NCI-H82 treated with DMSO at 0.1 percent for 48 hours (cell line): ENCODE measurements around the gene MRC2.
A peak's percentile ranks its signal among the peaks of the same experiment; 100 is the strongest.

ENCODE experiments used
- DNase-seq: peaks from one replicate; lab custom pipeline; 2025; ENCODE audit not compliant: unreplicated experiment; lab: John Stamatoyannopoulos, UW

The MRC2 gene

GRCh38 chr17:62631086-62631935, 3.8 kb downstream of the MRC2 start:
- DNase-seq, result no peak

- no peak for DNase-seq
Measured at GRCh38 chr17:62631936-62632924, 4.8 kb downstream of the MRC2 start.

DNA sequence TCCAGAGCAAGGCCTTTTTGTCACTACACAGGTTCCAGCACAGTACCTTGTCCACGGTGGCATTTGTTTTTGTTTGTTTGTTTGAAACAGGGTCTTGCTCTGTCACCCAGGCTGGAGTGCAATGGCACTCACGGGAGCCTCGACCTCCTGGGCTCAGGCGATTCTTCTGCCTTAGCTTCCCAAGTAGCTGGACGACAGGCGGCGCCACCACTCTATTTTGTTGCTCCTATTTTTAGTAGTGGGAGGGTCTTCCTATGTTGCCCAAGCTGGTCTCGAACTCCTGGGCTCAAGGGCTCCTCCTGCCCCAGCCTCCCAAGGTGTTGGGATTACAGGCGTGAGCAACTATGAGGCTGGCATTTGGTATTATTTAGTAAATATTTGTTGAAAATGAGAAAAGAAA, 10.3 kb downstream of the MRC2 start:
- no peak for DNase-seq

- no peak for DNase-seq
Measured at GRCh38 chr17:62641153-62641552, 13.7 kb downstream of the MRC2 start.

GRCh38 chr17:62641951-62642350, 14.5 kb downstream of the MRC2 start:
- DNase-seq, result no peak

GRCh38 chr17:62643496-62643895, 16.0 kb downstream of the MRC2 start:
- no peak for DNase-seq

GRCh38 chr17:62644487-62645173, 17.2 kb downstream of the MRC2 start:
- DNase-seq, result peak; percentile 28

- DNase-seq, result peak; percentile 29
Measured at GRCh38 chr17:62648251-62648955, 20.9 kb downstream of the MRC2 start.

DNA sequence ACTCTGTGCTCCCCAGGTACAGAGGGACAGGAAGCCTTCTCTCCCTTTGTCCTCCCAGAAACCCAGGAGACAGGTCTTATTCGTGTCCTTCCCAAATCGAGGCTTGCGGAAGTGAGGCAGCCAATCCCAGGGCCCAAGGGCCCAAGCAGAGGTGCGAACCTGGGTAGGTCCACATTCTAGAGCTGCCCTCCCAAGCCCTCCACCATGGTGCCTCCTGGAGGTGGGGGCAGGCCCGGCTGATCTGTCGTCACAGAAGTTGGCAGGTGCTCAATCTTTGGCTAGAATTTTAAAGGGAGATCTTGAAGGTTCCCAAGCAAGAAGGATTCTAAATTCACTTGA, 21.5 kb downstream of the MRC2 start:
- DNase-seq, result no peak

DNA sequence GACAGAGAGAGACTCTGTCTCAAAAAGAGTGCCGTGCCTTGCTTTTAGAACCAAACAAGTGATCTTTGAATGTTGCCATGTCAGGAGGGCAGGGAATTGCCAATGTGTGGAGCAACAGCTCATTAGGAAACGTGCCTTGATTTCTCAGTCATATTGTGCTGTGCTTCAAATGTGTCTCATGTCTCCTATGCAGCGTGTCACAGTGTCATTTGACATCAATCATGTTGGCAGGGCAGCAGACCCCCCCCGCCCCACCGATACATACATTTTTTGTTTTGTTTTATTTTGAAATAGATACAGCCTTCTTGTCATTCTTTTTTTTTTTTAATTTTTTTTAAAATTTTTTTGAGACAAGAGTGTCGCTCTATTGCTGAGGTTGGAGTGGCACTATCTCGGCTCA, 22.1 kb downstream of the MRC2 start:
- no peak for DNase-seq

- no peak for DNase-seq
Measured at GRCh38 chr17:62650587-62650986, 23.1 kb downstream of the MRC2 start.

DNA sequence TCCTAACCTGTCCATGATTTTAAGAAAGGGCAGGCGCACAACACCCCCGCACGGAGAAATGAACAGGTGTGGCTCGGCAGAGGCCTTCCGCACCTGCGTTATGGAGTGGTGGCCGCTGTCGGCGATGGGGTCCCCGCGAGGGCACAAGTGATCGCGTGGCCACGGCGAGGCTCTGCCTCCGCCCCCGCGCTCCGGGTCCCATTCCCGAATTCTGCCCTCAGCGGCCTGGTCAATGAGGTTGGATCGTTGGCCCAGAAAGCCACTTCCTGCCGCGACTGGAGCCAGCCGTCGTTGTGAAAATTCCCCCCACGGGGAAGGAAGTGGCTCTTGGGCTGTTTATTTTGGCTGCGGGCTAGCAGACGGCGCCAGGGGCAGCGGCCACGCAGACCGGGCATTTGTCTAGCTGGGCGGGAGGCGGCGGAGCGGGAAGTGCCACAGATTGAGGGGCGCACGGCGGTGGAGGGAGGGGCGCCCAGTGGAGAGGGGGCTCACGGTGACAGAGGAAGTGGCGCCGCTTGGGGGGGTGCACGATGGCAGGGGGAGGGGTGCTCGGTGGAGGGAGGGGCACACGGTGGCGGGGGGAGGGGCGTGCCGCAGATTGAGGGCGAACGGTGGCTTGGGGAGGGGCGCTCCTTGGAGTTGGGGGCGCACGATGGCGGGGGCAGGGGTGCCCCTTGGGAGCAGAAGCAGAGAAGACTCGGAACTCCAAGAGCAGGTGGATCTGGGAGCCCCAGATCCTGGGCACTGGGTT, 25.0 kb downstream of the MRC2 start:
- DNase-seq, result no peak

DNA sequence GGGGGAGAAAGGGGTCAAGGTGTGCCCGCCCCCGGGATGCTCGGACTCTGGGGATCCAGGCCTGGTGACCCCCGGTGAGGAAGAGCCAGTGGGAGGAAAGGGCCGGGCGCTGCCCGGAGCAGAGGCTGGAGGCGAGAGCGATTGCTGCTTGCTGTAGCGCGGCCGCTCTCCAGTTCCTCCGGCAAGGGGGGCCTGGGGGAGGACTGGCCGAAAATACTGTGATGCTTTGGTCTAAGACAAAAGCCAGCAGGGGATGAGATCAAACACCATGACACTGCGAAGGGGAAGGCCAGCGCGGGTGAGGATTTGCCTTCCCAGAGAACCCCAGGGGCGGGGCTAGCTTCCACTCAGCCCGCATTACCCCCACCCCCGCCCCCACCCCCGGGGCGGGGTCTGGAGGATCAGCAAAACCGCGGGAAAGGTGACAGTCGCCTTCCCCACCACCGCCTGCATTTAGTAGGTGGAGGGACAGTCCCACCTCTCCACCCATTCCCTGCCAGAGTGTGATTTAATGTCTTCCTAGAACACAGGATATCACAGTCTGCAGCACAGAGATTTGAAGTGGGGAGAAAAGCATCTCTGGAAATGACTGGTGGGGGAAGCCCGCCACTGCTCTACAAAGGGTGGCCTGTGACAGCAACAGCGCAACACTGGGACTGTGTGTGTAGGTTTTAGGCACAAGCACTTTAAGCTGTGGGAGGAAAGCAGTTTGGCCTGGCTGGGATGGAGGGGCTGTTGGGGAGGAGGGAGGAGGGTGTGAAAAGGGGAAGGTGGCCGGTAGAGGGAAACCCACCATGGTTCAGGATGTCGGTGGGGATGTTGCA, 25.7 kb downstream of the MRC2 start:
- peak; percentile 88 for DNase-seq

GRCh38 chr17:62653826-62654761, 26.6 kb downstream of the MRC2 start:
- DNase-seq, result no peak

- no peak for DNase-seq
Measured at GRCh38 chr17:62655656-62656055, 28.2 kb downstream of the MRC2 start.

GRCh38 chr17:62656446-62656845, 29.0 kb downstream of the MRC2 start:
- no peak for DNase-seq

GRCh38 chr17:62657145-62657665, 29.7 kb downstream of the MRC2 start:
- no peak for DNase-seq

DNA sequence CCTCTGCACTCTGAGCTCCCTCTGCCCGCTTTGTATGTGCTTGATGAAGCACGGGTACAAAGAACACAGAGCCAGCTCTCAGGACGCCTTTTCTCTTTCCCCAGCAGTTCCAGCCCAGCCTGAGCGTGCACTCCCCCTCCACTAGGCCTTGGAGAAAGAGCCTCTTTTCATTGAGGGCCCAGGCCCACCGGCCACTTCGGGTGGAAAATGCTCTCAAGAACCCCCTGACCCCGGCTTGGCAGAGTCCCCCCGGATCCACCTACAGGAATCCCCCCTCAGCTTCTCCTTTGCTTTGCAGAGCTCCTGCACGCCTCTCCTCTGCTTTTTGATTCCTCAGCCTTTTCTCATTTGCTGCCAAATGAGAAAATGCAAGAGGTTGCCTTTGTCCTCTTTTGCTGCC, 30.2 kb downstream of the MRC2 start:
- DNase-seq, result no peak
